SK-N-SH (cell line): ENCODE results near the gene SWI5. TPM values are rescaled to one million over a fixed set of nuclear protein-coding genes. Genes with fewer than 3 reads are reported as not detected.

Source experiments
- CTCF ChIA-PET: fragments of 300-600, 350-600 bp; formaldehyde crosslinking; extraction: SDS; loops from one replicate; lab custom pipeline; 2021; lab: Yijun Ruan, JAX
- POLR2A ChIA-PET: fragments of 350-600 bp; sonication (Branson Sonifier 250); formaldehyde crosslinking; extraction: SDS; loops from one replicate; lab custom pipeline; 2020; ENCODE audit warnings: antibody characterized with exemption, inconsistent platforms; lab: Yijun Ruan, JAX
- DNase-seq: peaks from one replicate; pipeline ENCODE4 v3.0.0; 2012
- H2AFZ ChIP-seq: fragments of 200-600 bp; sonication (generic); 2 replicates; pipeline ENCODE4 v1.8.1; 2016; ENCODE audit warnings: antibody characterized with exemption, mild to moderate bottlenecking, low read depth
- H3F3A ChIP-seq: fragments of 200-600 bp; sonication (generic); replicated peaks from 2 replicates; pipeline ENCODE3; 2016; ENCODE audit warnings: antibody characterized with exemption, mild to moderate bottlenecking; ENCODE audit not compliant: insufficient read depth
- H3K27ac ChIP-seq, 2 experiments: fragments of 200-500 bp in 1 of 2; fragments of 200-600 bp in 1 of 2; sonication (Bioruptor generic) in 1 of 2; sonication (generic), shearing (Covaris generic) in 1 of 2; 2 replicates each; pipeline versions ENCODE4 v1.5.1 to v1.6.1; 2014 to 2016; ENCODE audit warnings: low read depth in 2 of 2, inconsistent platforms in 1 of 2, low read length in 1 of 2, mild to moderate bottlenecking in 1 of 2, mixed read lengths in 1 of 2
- H3K27me3 ChIP-seq: fragments of 200-600 bp; sonication (generic), shearing (Covaris generic); 2 replicates; pipeline ENCODE4 v1.6.1; 2016; ENCODE audit warnings: mixed run types; ENCODE audit not compliant: insufficient read depth
- H3K36me3 ChIP-seq, 2 experiments: fragments of 200-500 bp in 1 of 2; fragments of 200-600 bp in 1 of 2; sonication (Bioruptor generic) in 1 of 2; sonication (generic) in 1 of 2; replicated peaks in 1 of 2; 2 replicates each; pipeline versions ENCODE3 to v1.5.1; 2014 to 2016; ENCODE audit warnings: low read length in 1 of 2, mild to moderate bottlenecking in 1 of 2; ENCODE audit not compliant: insufficient read depth in 2 of 2, control insufficient read depth in 1 of 2
- H3K4me1 ChIP-seq, 2 experiments: fragments of 200-500 bp in 1 of 2; fragments of 200-600 bp in 1 of 2; sonication (Bioruptor generic) in 1 of 2; sonication (generic), shearing (Covaris generic) in 1 of 2; 2 replicates each; pipeline versions ENCODE4 v1.5.1 to v1.6.1; 2014 to 2016; ENCODE audit warnings: low read depth in 1 of 2, low read length in 1 of 2, mixed run types in 1 of 2; ENCODE audit not compliant: insufficient read depth in 2 of 2, control insufficient read depth in 1 of 2
- H3K4me2 ChIP-seq: fragments of 200-600 bp; sonication (generic), shearing (Covaris generic); 2 replicates; pipeline ENCODE4 v1.6.1; 2017; ENCODE audit warnings: mixed run types
- H3K4me3 ChIP-seq, 2 experiments: fragments of 200-500 bp in 1 of 2; fragments of 200-600 bp in 1 of 2; sonication (Bioruptor generic) in 1 of 2; sonication (generic), shearing (Covaris generic) in 1 of 2; 2 replicates each; pipeline versions ENCODE4 v1.5.1 to v1.8.1; 2014 to 2016; ENCODE audit warnings: low read depth in 2 of 2, inconsistent platforms in 1 of 2, low read length in 1 of 2, mild to moderate bottlenecking in 1 of 2, mixed read lengths in 1 of 2, moderate library complexity in 1 of 2
- H3K79me2 ChIP-seq: fragments of 200-600 bp; sonication (generic); 2 replicates; pipeline ENCODE4 v1.8.1; 2017; ENCODE audit warnings: mild to moderate bottlenecking; ENCODE audit not compliant: insufficient read depth
- H3K9ac ChIP-seq: fragments of 200-600 bp; sonication (generic); 2 replicates; pipeline ENCODE4 v1.6.1; 2017; ENCODE audit warnings: mixed run types
- H3K9me2 ChIP-seq: fragments of 200-600 bp; sonication (generic); 2 replicates; pipeline ENCODE4 v1.6.1; 2017; ENCODE audit warnings: mixed run types
- H3K9me3 ChIP-seq: fragments of 200-600 bp; sonication (generic); 2 replicates; pipeline ENCODE4 v1.6.1; 2017; ENCODE audit warnings: mixed run types, mild to moderate bottlenecking, moderate library complexity
- H4K20me1 ChIP-seq: fragments of 200-600 bp; sonication (generic); 2 replicates; pipeline ENCODE4 v1.6.1; 2017; ENCODE audit warnings: mild to moderate bottlenecking, mixed run types; ENCODE audit not compliant: insufficient read depth
- CHD2 ChIP-seq: fragments of 150-350 bp; IDR thresholded peaks from 2 replicates; pipeline ENCODE4 v1.6.1; 2018; ENCODE audit warnings: low read length; ENCODE audit not compliant: partially characterized antibody
- ELF1 ChIP-seq: IDR thresholded peaks from 2 replicates; pipeline ENCODE4 v1.4.0; 2012
- FOSL2 ChIP-seq: IDR thresholded peaks from 2 replicates; pipeline ENCODE4 v1.4.0; 2012; ENCODE audit warnings: low read depth, mild to moderate bottlenecking, moderate library complexity, borderline replicate concordance
- GABPA ChIP-seq: IDR thresholded peaks from 2 replicates; pipeline ENCODE4 v1.4.0; 2012; ENCODE audit warnings: low read depth, mild to moderate bottlenecking
- GATA2 ChIP-seq: sonication (generic); formaldehyde crosslinking; IDR thresholded peaks from 2 replicates; pipeline ENCODE4 v1.5.0; 2020; ENCODE audit warnings: mild to moderate bottlenecking, missing genetic modification reagents
- JUND ChIP-seq: IDR thresholded peaks from 2 replicates; pipeline ENCODE4 v1.4.0; 2012
- MEF2A ChIP-seq: IDR thresholded peaks from 2 replicates; pipeline ENCODE4 v1.4.0; 2012; ENCODE audit warnings: low read depth, borderline replicate concordance
- MXI1 ChIP-seq: IDR thresholded peaks from 2 replicates; pipeline ENCODE4 v1.6.1; 2012; ENCODE audit warnings: mild to moderate bottlenecking, low read depth, low read length, improper control_type of control experiment
- POLR2AphosphoS5 ChIP-seq: IDR thresholded peaks from 2 replicates; pipeline ENCODE4 v1.6.1; 2012; ENCODE audit warnings: low read depth, low read length
- RAD21 ChIP-seq: IDR thresholded peaks from 2 replicates; pipeline ENCODE4 v1.6.1; 2012; ENCODE audit warnings: mild to moderate bottlenecking, low read length
- RCOR1 ChIP-seq: fragments of 150-350 bp; IDR thresholded peaks from 2 replicates; pipeline ENCODE4 v1.6.1; 2017; ENCODE audit warnings: antibody characterized with exemption, low read length
- TCF12 ChIP-seq: IDR thresholded peaks from 2 replicates; pipeline ENCODE4 v1.4.0; 2012
- YY1 ChIP-seq: IDR thresholded peaks from 2 replicates; pipeline ENCODE4 v1.4.0; 2012; ENCODE audit warnings: low read depth, mild to moderate bottlenecking
- WGBS: methylation state at CpG from one replicate; pipeline ENCODE4 v1.1.6; 2017; ENCODE audit warnings: low lambda C conversion rate; 5-methylcytosine and 5-hydroxymethylcytosine counted together
- polyA plus RNA-seq, 3 experiments: library from polyadenylated mRNA; depleted of rRNA; stranded (reverse); fragments of >200 nt; gene quantifications; 2 replicates each; pipeline ENCODE4 v1.2.3, GENCODE V29; 2012
- TF ChIP-seq, protein P1 (sequence below): fragments of 150-350 bp; IDR thresholded peaks from 2 replicates; pipeline ENCODE4 v1.6.1; 2017; ENCODE audit warnings: antibody characterized with exemption, low read length, low read depth, borderline replicate concordance
- TF ChIP-seq, protein P2 (sequence below): IDR thresholded peaks from 2 replicates; pipeline ENCODE4; 2012
- TF ChIP-seq, protein P3 (sequence below): IDR thresholded peaks from 2 replicates; pipeline ENCODE4 v1.4.0; 2012; ENCODE audit warnings: low read depth, borderline replicate concordance
- TF ChIP-seq, protein P4 (sequence below): fragments of 200-600 bp; sonication (generic); IDR thresholded peaks from 2 replicates; pipeline ENCODE4 v1.6.1; 2017; ENCODE audit warnings: antibody characterized with exemption, mild to moderate bottlenecking, moderate library complexity

Gene SWI5
- polyA plus RNA-seq, 1 of the 3 experiments (the other 2 are of a cell fraction): 84.1 TPM

GRCh38 chr9:128297221-128297773, 21.2 kb downstream of the SWI5 start (continued):
- TF ChIP-seq RCOR1: no peak

DNA sequence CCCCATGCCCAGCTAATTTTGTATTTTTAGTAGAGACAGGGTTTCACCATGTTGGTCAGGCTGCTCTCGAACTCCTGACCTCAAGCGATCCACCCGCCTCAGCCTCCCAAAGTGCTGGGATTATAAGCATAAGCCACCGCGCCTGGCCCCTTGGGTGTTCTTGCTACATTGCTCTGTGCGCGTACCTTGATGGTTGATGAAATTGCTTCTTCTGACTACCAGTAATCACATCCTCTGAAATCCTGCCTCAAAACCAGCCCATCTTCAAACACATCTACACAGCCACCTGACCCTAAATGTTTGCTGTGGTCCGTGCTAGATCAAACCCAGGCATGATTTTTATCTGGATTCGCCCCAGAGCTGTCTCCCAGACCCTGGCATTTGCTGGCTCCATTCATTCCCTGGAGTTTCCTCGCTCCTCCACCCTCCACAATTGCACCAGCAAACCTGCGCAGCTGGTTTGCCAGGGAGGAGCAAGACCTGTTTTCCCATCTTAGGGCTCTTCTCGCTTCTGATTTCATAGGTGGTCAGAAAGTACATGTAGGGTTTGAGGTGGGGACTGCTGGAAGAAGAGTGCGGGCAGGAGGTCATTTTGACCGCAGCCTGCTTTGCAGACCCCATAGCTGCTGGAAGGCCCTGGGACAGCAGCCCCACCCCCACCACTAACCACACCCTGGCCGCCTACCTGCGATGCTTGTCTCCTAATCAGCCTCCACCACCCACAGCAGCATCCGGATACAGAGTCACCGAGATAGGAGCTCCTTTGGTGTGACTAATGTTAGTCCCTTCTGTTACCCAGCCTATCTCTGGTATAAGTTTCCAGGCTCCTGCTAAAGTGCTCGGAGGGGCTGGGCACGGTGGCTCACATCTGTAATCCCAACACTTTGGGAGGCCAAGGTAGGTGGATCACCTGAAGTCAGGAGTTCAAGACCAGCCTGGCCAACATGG, 22.7 kb downstream of the SWI5 start:
- CTCF ChIA-PET: interaction anchor here (0.6 to 9.4 kb wide), 6 partner anchors 12 to 122 kb away, joined by 3 to 80 read pairs (median 5); partner anchors contain the start of gene CERCAM
- Histone ChIP-seq H3K36me3 (no peaks in the 10 kb centered on the region), H3K27ac (no peak overlapping the region; a peak in 1 of 4 replicates), H3K9me2 (no peaks in the 10 kb centered on the region), H2AFZ (no peak overlapping the region), H3K4me1 (peaks cover 5 to 8% of the 10 kb centered on the region in 2 experiments; a peak in 2 of 4 replicates), H3K27me3 (no peaks in the 10 kb centered on the region), H4K20me1 (no peaks in the 10 kb centered on the region), H3K4me3 (no peak overlapping the region), H3K9ac (no peak overlapping the region), H3K9me3 (no peaks in the 10 kb centered on the region), H3K79me2 (no peaks in the 10 kb centered on the region), H3K4me2 (no peak overlapping the region), H3F3A (no peaks in the 10 kb centered on the region)
- peak; percentile 53 for DNase-seq
- WGBS: 87% methylated on average over 16 of the region's 20 CpGs
- TF ChIP-seq MXI1 (no peak), MEF2A (no peak), YY1 (no peak), ELF1 (no peak), GATA2 (CRISPR knock-in tag) (peak; percentile 65), RAD21 (no peak), JUND (no peak)
- TF ChIP-seq, protein P1, sequence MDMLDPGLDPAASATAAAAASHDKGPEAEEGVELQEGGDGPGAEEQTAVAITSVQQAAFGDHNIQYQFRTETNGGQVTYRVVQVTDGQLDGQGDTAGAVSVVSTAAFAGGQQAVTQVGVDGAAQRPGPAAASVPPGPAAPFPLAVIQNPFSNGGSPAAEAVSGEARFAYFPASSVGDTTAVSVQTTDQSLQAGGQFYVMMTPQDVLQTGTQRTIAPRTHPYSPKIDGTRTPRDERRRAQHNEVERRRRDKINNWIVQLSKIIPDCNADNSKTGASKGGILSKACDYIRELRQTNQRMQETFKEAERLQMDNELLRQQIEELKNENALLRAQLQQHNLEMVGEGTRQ: no peak
- TF ChIP-seq, all 33 proteins: peak for 1
- POLR2A ChIA-PET: interaction anchor here (1.1 kb wide), 1 partner anchor 11 kb away, joined by 4 read pairs; no protein-coding TSS in a partner anchor

DNA sequence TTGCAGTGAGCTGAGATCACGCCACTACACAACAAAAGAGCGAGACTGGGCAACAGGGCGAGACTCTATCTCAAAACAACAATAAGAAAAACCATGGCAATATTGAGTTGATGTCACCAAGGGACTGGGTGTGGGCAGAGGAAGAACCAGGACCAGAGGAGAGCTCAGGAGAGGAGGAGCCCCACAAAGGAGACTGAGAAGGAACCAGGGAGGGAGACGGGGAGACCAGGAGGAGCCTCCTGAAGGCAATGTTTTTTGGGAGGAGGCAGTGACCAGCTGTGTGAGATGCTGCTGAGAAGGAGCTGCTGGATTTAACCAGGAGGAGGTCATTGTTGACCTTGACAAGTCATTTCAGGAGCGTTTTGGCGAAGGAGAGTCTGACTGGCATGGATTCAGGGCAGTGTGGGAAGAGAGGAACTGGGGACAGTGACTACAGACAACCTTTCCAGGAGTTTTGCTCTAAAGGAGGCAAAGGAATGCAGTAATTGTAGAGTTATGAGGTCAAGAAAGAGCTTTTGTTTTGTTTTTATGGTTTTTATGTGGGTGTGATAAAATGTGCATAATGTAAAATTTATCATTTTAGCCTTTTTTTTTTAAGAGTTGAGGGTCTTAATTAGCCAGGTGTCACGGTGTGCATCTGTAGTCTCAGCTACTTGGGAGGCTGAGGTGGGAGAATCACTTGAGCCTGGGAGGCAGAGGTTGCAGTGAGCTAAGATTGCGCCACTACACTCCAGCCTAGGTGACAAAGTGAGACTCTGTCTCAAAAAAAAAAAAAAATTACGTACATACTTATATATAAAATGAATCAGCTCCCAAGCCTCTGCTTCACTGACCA, 28.3 kb downstream of the SWI5 start:
- ChIA-PET CTCF (interaction anchor here (1.0 to 4.3 kb wide), 4 partner anchors 9 to 111 kb away, joined by 3 to 15 read pairs (median 8); no protein-coding TSS in a partner anchor), POLR2A (interaction anchor here (0.6 to 1.5 kb wide), 5 partner anchors 8 to 277 kb away, joined by 3 to 5 read pairs (median 4); no protein-coding TSS in a partner anchor)
- Histone ChIP-seq H3K4me3 (no peak overlapping the region), H3K36me3 (peaks cover 6 to 9% of the 10 kb centered on the region in 2 experiments), H4K20me1 (no peaks in the 10 kb centered on the region), H3K4me1 (peaks cover 0 to 12% of the 10 kb centered on the region in 2 experiments; a peak in 1 of 4 replicates), H3F3A (peaks cover 40% of the 10 kb centered on the region), H3K79me2 (no peaks in the 10 kb centered on the region), H3K9me3 (no peaks in the 10 kb centered on the region), H3K27me3 (no peaks in the 10 kb centered on the region), H3K9me2 (no peaks in the 10 kb centered on the region), H3K27ac (no peak overlapping the region), H3K4me2 (no peak overlapping the region), H2AFZ (no peak overlapping the region), H3K9ac (no peak overlapping the region)
- DNase-seq: no peak
- WGBS: 83% methylated on average over 9 of the region's 9 CpGs
- no peak for TF ChIP-seq CHD2
- TF ChIP-seq POLR2AphosphoS5: no peak
- no peak for TF ChIP-seq TCF12
- TF ChIP-seq GABPA: no peak
- TF ChIP-seq, protein P2, sequence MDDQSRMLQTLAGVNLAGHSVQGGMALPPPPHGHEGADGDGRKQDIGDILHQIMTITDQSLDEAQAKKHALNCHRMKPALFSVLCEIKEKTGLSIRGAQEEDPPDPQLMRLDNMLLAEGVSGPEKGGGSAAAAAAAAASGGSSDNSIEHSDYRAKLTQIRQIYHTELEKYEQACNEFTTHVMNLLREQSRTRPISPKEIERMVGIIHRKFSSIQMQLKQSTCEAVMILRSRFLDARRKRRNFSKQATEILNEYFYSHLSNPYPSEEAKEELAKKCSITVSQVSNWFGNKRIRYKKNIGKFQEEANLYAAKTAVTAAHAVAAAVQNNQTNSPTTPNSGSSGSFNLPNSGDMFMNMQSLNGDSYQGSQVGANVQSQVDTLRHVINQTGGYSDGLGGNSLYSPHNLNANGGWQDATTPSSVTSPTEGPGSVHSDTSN: no peak
- no peak for TF ChIP-seq FOSL2
- TF ChIP-seq, protein P3, sequence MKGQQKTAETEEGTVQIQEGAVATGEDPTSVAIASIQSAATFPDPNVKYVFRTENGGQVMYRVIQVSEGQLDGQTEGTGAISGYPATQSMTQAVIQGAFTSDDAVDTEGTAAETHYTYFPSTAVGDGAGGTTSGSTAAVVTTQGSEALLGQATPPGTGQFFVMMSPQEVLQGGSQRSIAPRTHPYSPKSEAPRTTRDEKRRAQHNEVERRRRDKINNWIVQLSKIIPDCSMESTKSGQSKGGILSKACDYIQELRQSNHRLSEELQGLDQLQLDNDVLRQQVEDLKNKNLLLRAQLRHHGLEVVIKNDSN: no peak
- TF ChIP-seq, protein P4, sequence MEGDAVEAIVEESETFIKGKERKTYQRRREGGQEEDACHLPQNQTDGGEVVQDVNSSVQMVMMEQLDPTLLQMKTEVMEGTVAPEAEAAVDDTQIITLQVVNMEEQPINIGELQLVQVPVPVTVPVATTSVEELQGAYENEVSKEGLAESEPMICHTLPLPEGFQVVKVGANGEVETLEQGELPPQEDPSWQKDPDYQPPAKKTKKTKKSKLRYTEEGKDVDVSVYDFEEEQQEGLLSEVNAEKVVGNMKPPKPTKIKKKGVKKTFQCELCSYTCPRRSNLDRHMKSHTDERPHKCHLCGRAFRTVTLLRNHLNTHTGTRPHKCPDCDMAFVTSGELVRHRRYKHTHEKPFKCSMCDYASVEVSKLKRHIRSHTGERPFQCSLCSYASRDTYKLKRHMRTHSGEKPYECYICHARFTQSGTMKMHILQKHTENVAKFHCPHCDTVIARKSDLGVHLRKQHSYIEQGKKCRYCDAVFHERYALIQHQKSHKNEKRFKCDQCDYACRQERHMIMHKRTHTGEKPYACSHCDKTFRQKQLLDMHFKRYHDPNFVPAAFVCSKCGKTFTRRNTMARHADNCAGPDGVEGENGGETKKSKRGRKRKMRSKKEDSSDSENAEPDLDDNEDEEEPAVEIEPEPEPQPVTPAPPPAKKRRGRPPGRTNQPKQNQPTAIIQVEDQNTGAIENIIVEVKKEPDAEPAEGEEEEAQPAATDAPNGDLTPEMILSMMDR: no peak
- TF ChIP-seq MXI1: no peak
